ENCODE measurements around the gene LONP2.

DNA sequence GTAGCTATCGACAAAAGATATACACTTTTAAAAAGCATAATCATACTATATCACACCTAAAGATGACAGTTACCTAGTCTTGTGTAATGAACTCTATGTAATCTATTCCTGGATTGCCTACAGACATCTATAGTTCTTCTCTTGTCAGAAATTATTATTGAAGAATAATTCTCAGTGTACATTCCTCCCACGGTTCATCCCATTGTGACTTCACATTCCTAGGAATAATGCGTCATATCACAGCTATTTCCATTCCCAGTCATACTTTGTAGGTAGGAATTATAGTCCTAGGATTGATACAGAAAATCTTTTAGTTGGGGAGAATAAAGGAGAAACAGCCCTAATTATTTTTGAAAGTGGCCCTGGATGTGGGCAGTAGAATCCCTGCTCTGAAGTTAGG is 47.2 kb downstream of the LONP2 start:
- TF ChIP-seq, protein P1, sequence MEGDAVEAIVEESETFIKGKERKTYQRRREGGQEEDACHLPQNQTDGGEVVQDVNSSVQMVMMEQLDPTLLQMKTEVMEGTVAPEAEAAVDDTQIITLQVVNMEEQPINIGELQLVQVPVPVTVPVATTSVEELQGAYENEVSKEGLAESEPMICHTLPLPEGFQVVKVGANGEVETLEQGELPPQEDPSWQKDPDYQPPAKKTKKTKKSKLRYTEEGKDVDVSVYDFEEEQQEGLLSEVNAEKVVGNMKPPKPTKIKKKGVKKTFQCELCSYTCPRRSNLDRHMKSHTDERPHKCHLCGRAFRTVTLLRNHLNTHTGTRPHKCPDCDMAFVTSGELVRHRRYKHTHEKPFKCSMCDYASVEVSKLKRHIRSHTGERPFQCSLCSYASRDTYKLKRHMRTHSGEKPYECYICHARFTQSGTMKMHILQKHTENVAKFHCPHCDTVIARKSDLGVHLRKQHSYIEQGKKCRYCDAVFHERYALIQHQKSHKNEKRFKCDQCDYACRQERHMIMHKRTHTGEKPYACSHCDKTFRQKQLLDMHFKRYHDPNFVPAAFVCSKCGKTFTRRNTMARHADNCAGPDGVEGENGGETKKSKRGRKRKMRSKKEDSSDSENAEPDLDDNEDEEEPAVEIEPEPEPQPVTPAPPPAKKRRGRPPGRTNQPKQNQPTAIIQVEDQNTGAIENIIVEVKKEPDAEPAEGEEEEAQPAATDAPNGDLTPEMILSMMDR (IDR thresholded peaks at IDR 0.05): no peak
- no peak for TF ChIP-seq POLR2A (IDR thresholded peaks at IDR 0.05)
